KMS-11 (cell line): Measurements from ENCODE around the gene AZI2.

Experiments
- H2AFZ ChIP-seq: fragments of 200-600 bp; sonication (generic); 2 replicates; pipeline ENCODE4 v1.6.1; 2016; ENCODE audit warnings: antibody characterized with exemption, mixed run types, low read depth
- H3K27ac ChIP-seq: fragments of 200-600 bp; sonication (generic); 2 replicates; pipeline ENCODE4 v1.6.1; 2016; ENCODE audit warnings: mild to moderate bottlenecking, mixed run types
- H3K27me3 ChIP-seq: fragments of 200-600 bp; sonication (generic); 2 replicates; pipeline ENCODE4 v1.6.1; 2017; ENCODE audit warnings: mild to moderate bottlenecking, low read depth, mixed run types, moderate library complexity; ENCODE audit not compliant: insufficient read depth
- H3K36me3 ChIP-seq: fragments of 200-600 bp; sonication (generic); 2 replicates; pipeline ENCODE4 v1.6.1; 2017; ENCODE audit warnings: mild to moderate bottlenecking, mixed run types; ENCODE audit not compliant: insufficient read depth
- H3K4me1 ChIP-seq: fragments of 200-600 bp; sonication (generic); 2 replicates; pipeline ENCODE4 v1.6.1; 2016; ENCODE audit warnings: mild to moderate bottlenecking, low read depth, mixed run types; ENCODE audit not compliant: poor library complexity, severe bottlenecking
- H3K4me2 ChIP-seq: fragments of 200-600 bp; sonication (generic); 2 replicates; pipeline ENCODE4 v1.7.0; 2016; ENCODE audit warnings: mild to moderate bottlenecking, mixed run types
- H3K4me3 ChIP-seq: fragments of 200-600 bp; sonication (generic); IDR thresholded peaks from 2 replicates; pipeline ENCODE4 v1.6.1; 2017; ENCODE audit warnings: low read depth, low read length, mixed read lengths; ENCODE audit not compliant: insufficient read depth
- H3K79me2 ChIP-seq: fragments of 200-600 bp; sonication (generic); 2 replicates; pipeline ENCODE4 v1.6.1; 2016; ENCODE audit warnings: low read depth, mixed run types; ENCODE audit not compliant: insufficient read depth
- H3K9ac ChIP-seq: fragments of 200-600 bp; sonication (generic); 2 replicates; pipeline ENCODE4 v1.6.1; 2016; ENCODE audit warnings: mild to moderate bottlenecking, mixed run types
- H4K20me1 ChIP-seq: fragments of 200-600 bp; sonication (generic); 2 replicates; pipeline ENCODE4 v1.6.1; 2016; ENCODE audit warnings: mild to moderate bottlenecking, mixed run types; ENCODE audit not compliant: insufficient read depth
- TF ChIP-seq, protein P1 (sequence below): fragments of 200-600 bp; sonication (generic); conservative IDR thresholded peaks from 2 replicates; pipeline ENCODE4 v1.6.1; 2017; ENCODE audit warnings: low read depth, mild to moderate bottlenecking, antibody characterized with exemption, low read length, moderate library complexity, mixed read lengths

Gene AZI2

DNA sequence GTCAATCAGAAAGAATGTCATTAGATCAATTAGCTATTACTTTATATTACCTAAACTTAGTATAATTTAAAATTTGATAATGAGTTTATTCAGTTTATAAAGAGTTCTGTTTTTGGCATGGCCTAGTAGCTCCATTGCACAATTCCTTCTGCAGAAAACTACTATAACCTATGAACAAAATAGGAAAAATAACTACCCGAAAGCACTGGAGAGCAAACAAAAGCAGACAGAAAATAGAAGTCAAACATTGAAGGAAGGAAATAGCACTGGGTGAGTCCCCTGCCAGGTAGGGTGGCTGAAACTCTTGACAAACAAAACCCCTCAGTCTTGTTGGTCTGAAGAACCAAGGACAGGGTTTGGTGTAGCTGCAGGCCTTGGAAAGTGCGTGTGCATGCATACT is 69.7 kb downstream of the AZI2 start:
- Histone ChIP-seq H3K4me3 (no peak overlapping the region), H3K4me2 (no peak overlapping the region), H3K9ac (no peak overlapping the region), H3K27me3 (no peaks in the 10 kb centered on the region), H4K20me1 (no peaks in the 10 kb centered on the region), H3K79me2 (no peaks in the 10 kb centered on the region), H3K36me3 (no peaks in the 10 kb centered on the region), H3K27ac (no peak overlapping the region), H2AFZ (no peak overlapping the region), H3K4me1 (no peaks in the 10 kb centered on the region)
- TF ChIP-seq, protein P1, sequence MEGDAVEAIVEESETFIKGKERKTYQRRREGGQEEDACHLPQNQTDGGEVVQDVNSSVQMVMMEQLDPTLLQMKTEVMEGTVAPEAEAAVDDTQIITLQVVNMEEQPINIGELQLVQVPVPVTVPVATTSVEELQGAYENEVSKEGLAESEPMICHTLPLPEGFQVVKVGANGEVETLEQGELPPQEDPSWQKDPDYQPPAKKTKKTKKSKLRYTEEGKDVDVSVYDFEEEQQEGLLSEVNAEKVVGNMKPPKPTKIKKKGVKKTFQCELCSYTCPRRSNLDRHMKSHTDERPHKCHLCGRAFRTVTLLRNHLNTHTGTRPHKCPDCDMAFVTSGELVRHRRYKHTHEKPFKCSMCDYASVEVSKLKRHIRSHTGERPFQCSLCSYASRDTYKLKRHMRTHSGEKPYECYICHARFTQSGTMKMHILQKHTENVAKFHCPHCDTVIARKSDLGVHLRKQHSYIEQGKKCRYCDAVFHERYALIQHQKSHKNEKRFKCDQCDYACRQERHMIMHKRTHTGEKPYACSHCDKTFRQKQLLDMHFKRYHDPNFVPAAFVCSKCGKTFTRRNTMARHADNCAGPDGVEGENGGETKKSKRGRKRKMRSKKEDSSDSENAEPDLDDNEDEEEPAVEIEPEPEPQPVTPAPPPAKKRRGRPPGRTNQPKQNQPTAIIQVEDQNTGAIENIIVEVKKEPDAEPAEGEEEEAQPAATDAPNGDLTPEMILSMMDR = no peak

DNA sequence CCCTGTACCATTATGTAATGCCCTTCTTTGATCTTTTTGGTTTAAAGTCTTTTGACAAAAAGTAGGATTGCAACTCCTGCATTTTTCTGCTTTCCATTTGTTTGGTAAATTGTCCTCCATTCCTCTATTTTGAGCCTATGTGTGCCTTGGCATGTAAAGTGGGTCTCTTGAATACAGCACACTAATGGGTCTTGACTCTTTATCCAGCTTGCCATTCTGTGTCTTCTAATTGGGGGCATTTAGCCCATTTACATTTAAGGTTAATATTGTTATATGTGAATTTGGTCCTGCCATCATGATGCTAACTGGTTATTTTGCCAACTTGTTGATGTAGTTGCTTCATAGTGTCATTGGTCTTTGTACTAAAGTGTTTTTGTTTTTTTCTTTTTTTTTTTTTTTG is 74.8 kb downstream of the AZI2 start:
- Histone ChIP-seq H3K4me1 (no peaks in the 10 kb centered on the region), H3K27me3 (no peaks in the 10 kb centered on the region), H3K36me3 (no peaks in the 10 kb centered on the region), H3K4me3 (no peak overlapping the region), H2AFZ (no peak overlapping the region), H3K9ac (no peak overlapping the region), H3K79me2 (no peaks in the 10 kb centered on the region), H3K4me2 (no peak overlapping the region), H3K27ac (no peak overlapping the region), H4K20me1 (no peaks in the 10 kb centered on the region)
- TF ChIP-seq, protein P1 = no peak
